GM19099 (cell line): ENCODE measurements around the gene FRMPD3.

Experiments
- POLR2A ChIP-seq: IDR thresholded peaks from 3 replicates; pipeline ENCODE4 v1.6.1; 2011; ENCODE audit warnings: low read depth; ENCODE audit not compliant: insufficient read length; ENCODE audit errors: extremely low read depth

The FRMPD3 gene

DNA sequence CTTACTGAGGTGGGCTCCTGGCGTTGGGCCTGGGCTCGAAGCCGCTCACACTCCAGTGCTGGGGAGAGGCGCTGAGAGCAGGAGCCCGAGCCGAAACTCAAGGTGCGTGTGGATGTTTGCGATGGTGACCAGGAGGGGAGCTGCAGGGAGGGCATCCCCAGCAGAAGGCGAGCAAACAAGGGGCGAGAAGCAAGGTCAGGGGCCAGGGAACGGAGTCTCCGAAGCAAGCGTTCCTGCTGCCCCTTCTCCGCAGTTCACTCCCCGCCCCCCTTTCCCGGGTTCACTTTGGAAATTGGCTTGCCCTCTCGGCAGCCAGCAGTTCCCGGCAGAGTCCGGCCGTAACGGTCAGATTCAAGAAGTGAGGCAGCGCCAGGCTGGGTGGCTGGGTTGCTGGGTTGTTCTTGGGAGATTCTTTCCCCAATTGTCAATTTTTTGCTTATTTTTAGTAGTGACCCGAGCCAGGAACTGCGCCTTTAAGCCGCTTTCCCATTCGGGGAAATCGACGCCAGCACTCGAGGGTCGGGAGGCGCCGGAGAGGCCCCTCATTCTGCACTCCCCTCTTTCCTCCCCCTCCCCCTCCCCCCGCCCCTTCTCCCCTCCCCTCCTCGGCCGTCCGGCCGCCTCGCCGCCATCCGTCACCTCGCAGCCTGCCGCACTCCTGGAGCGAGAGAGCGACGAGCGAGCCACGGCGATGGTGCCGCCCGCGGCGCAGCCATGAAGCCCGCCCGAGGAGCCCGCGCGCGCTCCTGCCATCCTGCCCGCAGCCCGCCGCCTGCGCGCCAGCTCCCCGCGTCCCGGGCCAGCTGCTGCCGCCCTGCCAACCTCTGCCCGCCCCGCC, at the start of gene FRMPD3:
Gene FRMPD3 (plus strand): TSS at position 655 of the 838 bp plus-strand sequence. CDS start 76,937 bp downstream, outside the sequence.
- TF ChIP-seq POLR2A = no peak

DNA sequence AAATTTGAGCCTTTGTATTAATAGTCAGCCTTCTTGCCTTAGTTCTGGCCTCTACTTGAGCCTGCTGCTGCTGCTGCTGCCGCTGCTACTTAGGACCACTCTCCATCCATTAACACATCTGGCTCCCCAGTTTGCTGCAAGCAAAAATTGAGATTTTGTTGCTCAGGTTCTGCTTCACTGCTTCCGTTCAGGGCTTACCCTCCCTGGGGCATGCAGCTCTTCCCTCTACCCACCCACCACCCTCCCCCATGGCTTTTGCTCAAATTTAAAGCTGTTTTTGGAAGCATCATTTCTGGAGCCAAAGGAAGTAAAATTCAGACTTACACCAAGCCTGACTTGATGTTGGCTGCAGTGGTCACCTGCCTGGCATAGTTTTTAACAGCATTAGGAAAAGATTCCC, 28.9 kb upstream of the FRMPD3 start:
- TF ChIP-seq POLR2A = no peak

DNA sequence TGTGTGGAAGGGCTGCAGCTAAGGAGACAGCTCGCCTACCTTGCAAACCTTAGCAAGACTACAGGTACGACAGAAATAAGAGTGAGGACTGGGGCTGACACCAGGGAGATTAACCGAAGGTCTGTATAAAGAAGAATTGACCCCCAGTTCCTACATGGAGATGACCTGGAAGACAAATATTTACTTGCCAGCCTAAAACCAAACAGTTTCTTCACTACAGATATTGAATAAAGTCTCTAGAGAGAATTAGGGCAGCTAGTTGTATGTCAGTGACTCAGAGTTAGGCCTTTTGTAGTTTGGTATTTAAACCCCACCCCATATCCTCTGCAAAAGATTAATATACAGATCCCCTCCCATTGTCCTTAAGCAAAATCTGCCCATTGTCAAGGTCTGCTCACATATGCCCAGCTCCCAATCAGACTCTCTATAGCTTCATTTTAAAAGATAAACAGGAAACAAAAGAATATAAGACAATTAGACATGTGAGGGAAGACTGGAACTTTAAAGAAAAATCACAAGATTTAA, 28.1 kb upstream of the FRMPD3 start:
- TF ChIP-seq POLR2A = no peak

DNA sequence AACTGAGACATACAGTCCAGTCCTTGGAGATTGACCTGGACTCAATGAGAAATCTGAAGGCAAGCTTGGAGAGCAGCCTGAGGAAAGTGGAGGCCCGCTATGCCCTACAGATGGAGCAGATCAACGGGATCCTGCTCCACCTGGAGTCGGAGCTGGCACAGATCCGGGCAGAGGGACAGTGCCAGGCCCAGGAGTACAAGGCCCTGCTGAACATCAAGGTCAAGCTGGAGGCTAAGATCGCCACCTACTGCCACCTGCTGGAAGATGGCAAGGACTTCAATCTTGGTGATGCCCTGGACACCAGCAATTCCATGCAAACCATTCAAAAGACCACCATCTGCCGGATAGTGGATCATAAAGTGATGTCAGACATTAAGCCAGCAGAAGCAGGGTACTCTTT, 20.4 kb upstream of the FRMPD3 start:
- TF ChIP-seq POLR2A = no peak

DNA sequence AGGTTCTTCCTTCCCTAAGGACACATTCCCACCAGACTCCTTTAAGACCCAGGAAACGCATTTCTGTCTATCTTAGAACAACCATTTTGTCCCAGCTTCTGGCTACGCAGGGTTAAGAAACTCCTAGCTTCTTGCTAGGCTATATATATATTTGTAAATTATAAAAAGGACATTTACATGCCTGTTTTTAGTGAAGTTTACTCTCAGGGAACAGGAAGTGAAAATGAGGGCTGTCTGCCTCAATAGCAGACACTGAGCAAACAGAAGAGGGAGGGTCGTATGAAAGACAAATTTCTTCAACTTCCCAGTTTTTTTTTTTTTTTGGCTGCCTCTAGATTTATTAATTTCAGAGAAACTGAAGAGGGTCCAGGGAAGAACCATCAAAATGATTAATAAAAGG, 9.3 kb upstream of the FRMPD3 start:
- no peak for TF ChIP-seq POLR2A

DNA sequence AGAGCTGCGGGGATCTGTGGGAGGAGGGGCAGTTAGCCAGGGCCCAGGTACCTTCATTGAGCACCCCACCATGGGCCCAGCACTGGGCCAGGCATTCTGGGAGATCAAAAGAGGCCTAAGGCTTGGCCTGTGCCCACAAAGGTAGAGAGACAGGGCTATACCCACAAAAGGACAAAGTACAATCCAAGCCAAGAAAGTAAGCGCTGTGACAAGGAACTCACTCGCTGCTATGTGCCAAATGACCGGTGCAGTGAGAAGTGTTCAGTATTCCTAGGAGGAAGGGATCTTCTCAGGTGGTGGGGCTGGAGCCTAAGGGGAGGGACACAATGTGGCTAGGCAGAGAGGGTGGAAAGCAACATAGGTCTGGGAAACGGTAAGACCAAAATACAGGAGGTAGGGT, 8.8 kb upstream of the FRMPD3 start:
- no peak for TF ChIP-seq POLR2A

DNA sequence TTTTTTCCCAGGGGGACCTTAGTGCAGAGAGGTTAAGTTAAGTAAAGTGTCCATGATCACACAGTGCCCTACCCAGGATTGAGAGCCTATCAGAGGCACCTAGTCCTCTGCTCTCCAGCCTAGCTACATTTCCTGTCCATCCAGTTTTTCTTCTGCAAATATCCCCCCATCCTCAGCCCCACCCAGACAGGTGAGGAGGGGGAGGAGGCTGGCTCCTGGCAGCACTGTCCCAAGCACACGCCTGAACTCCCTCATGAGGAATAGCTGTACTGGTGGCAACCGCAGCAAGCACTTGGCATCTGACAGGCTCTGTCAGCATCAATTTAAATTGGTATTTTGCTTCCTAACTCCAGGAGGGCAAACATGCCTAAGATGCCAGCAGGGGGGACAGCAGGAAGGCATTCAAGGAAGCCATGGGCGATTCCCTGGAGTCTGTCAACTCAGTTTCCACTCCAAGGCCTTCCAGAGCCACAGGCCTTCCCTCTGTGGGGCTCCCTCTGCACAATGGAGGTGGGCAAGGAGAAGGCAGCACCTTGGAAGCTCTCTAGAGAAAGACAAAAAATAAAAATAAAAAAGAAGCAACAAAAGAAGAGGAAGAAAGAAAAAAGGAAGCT, 6.4 kb upstream of the FRMPD3 start:
- no peak for TF ChIP-seq POLR2A

DNA sequence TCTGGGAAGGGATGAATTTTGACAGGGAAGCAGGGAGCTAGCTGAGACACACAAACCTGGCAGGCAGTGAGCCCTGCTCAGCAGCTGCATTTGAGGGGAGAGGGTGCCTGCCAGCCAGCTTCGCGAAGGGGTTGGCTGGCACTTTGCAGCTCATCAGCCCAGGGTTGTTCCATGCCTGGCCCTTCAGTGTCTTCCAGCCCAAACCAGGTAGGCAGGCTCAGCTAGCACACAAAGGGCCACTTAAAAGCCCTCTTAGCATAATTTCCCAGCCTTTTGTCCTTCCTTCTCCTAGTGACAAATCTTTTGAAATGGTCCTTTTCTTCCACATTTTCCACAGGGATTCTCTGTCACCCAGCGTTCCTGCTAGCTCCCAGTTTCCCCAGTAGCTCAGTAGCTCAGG, 4.3 kb upstream of the FRMPD3 start:
- TF ChIP-seq POLR2A = no peak

DNA sequence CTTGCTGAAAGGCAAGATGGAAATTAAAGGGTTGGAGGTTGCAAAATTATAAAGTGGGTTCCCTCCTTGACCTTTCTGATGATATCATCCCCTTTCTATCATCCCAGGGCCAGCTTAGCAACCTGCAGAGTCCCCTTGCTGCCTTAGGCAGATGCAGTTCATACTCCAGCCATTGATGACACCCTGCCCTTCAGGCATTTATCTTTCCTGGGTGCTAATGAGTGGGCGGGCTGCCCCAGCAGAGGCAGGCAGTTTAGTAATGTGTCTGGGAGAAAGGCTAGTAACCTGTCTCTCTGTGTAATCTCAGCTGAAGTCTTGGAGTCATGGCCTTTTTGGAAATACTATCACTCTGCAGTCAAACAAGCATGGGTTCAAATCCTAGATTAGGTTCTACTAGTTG, 3.8 kb upstream of the FRMPD3 start:
- TF ChIP-seq POLR2A = no peak

DNA sequence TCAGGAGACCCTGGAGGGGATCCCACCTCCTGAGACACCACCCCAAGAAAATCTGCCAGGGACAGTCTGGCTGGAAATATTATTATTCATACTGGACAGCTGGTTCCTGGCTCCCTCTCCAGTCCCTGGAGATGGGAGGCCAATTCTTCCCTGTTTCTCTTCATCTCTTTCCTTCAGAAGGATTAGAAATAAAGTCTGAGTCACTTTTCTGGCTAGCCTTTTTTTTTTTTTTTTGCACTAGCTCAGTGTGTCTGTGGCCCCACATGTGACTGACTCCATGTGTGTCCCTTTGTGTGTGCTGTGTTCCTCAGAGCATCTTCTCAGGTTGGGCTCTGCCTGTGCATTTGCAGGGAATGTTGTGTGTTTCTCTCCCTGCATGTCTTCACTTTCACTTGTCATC, 1.8 kb upstream of the FRMPD3 start:
- no peak for TF ChIP-seq POLR2A

DNA sequence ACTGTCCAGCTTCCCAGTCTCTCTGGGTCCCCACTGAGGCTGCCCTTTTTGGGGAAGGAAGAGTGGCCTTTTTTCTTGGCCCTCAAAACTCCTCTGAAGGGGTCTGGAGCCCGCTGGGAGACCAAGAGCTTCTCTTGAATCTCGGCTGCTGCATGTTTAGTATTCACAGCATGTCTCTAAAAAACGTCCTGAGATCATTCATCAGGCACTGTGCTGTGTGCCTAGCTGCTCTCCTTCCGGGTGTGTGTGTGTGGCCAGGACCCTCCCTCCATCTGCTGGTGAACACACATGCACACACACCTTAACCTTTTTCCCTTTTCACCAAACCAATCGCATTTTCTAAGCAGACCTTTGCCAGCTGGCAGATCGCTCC, 841 bp upstream of the FRMPD3 start:
- TF ChIP-seq POLR2A = no peak

DNA sequence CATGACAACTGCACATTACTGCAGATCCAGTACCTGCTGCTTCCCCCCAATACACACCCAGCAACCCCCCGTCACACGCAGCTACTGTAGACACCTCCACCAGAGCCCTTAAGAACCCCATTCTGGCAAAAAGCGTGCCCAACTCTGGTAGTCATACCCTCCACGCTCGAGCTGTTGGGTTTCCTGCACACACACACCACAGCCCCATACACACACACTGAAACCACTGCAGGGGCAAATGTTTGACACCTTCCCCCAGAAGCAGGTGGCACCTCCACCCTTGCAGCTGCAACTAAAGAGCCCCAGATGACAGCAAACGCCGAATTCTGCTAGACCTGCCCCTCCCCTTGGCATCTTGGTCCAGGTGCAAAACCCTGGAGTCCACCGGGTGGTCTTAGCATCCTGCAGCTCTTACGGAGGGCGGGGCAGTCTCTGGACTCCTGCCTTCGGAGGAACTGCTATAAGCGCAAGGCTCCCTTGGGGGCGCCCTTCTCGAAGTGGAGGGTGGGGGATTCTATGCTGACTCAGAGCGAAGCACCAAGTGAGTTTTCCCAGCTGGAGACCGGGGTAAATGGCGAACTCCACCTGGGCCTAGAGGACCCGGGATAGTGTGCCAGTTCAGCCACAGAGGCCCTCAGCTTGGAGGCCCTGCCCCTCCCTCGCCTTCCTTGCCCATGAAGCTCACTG, 1.5 kb downstream of the FRMPD3 start:
- no peak for TF ChIP-seq POLR2A

DNA sequence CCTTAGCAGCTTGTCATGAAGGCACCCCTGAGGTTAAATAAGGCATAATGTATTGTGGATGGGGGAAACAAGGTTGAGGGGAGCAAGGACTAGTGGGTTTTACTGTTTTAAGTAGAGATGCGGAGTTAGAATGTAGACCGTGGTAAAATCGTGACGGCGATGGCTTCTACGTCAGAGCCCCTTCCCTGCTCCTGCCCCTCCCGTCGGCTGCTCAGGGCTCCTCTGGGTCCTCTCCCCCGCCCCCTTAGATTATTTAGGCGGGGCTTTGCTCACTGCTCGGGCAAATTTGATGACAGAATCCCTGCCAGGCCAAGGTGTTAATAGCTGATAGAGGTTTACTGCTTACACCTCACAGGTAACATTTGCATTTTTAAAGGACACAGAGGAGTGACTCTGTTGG, 2.3 kb downstream of the FRMPD3 start:
- TF ChIP-seq POLR2A = no peak

DNA sequence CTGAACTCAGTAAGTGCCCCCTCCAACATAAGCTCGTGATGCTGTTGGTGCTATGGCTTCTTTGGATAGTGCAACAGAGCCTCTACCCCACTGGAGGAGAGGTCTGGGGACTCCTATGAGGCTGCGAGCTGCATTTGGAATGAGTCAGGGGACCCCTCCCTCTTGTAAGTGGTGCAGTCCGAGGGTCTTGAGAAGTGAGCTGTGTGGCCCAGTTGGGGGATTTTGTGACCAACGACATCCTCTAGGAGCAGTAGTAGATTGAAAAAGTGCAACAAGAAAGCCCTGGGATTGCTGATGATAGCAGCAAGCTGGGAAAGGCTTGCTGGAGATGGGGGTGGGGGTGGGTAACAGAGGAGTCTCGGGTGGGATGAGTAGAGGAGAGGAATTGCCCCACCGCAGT, 3.1 kb downstream of the FRMPD3 start:
- TF ChIP-seq POLR2A = no peak

DNA sequence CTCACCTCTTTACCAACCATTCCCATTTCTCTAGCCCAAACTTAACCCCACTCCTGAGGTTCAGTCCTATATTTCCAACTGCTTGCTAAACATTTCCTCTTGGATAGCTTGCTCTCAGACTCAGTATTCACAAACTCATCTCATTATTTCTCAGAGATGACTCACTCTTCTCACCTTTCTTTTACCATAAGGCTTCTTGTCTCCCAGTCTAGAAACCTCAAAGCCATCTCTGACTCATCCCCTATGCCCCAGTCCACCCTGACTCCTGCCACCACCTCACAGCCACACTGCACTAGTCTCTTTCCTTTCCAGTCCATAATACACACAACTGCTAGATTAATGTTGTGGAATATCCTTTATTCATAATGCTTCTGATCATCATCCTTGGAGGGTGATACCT, 4.8 kb downstream of the FRMPD3 start:
- TF ChIP-seq POLR2A = no peak

DNA sequence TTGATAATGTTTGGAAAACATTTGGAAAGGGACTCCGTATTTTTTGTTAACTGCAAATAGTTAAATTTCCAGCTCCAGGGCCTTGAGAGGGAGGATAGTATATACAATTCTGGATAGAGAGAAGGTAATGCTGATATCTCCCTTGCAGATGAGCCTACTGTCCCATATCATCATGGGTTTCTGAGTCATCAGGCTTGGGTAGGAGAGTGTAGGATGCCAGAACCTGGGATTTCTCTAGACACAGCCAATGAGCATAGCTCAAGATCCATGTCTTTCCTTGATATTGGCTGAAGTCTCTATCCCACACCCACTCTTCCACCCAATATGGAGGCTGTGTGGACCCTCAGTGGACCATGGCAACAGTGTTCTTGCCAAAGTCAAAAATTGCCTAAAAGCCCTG, 7.8 kb downstream of the FRMPD3 start:
- TF ChIP-seq POLR2A = no peak

DNA sequence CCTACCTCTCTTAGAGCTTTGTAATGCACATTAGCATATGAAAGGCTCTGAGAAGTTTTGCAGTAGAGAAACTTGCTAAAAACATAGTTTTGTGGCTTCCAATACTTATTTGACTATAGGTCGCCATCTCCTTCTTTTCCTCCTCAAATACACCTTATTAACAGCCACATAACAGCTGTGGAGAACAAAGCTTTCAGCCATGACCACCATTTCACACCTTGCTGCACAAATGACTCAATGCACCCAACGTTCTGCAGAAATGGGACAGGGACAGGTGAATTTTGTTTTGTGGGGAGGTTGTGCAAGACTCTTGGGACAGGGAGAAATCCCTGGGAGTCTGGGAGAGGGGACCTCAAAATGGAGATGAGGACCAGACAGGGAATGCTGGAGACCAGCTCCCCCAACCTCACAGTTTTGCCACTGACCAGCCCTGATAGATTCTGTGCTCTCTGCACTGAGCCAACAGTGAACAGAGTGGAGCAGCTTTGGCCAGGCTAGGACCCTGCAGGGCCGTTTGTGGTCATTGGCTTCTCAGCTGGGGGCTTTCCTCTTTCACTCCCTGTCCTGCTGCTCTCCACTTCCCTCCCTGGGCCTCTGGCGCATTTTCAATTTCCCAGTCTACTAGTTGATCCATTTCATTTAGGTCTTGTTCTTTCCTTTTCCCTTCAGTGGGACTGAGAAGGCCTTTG, 16.6 kb downstream of the FRMPD3 start:
- no peak for TF ChIP-seq POLR2A
